ENCODE data around the gene PSG2. TPM values are rescaled to one million over a fixed set of nuclear protein-coding genes. Genes with fewer than 3 reads are reported as not detected.
"Not testable (repeated sequence)": the region's sequence is repeated elsewhere in the genome, so short reads cannot be mapped to it uniquely, and the experiment has no call there.

PSG2 gene
- total RNA-seq, 1 donor from 2014 or later = not detected

GRCh38 chr19:43105496-43105895 is 23.0 kb upstream of the PSG2 start:
- H3K9me3 ChIP-seq = peaks cover 3 to 4% of the 10 kb centered on the region in 2 donors
- no peaks in the 10 kb centered on the region for H3K36me3 ChIP-seq
- no peak overlapping the region for H3K4me3 ChIP-seq
- H3K27me3 ChIP-seq = no peaks in the 10 kb centered on the region
- H3K27ac ChIP-seq = no peak overlapping the region
- no peaks in the 10 kb centered on the region for H3K4me1 ChIP-seq
- no peak for DNase-seq (ENCODE audit: low spot score in 2 of 2)
- no peak for TF ChIP-seq CTCF (IDR thresholded peaks at IDR 0.05)
- intact Hi-C loops (cut with DNase I) = no loop called here

GRCh38 chr19:43104215-43104850 is 21.8 kb upstream of the PSG2 start:
- H3K4me3 ChIP-seq; H3K4me1 ChIP-seq; H3K9me3 ChIP-seq; H3K27me3 ChIP-seq; DNase-seq (ENCODE audit: low spot score in 2 of 2); H3K36me3 ChIP-seq; H3K27ac ChIP-seq; intact Hi-C loops (cut with DNase I): not testable (repeated sequence)

GRCh38 chr19:43101950-43102349 is 19.4 kb upstream of the PSG2 start:
- H3K4me3 ChIP-seq = no peak overlapping the region
- no peaks in the 10 kb centered on the region for H3K27me3 ChIP-seq
- intact Hi-C loops (cut with DNase I) = no loop called here
- H3K36me3 ChIP-seq = no peaks in the 10 kb centered on the region
- no peak for TF ChIP-seq CTCF (IDR thresholded peaks at IDR 0.05)
- H3K9me3 ChIP-seq = peaks cover 3 to 4% of the 10 kb centered on the region in 2 donors
- no peaks in the 10 kb centered on the region for H3K4me1 ChIP-seq
- no peak overlapping the region for H3K27ac ChIP-seq
- DNase-seq (ENCODE audit: low spot score in 2 of 2) = no peak

- H3K4me1 ChIP-seq; intact Hi-C loops (cut with DNase I); DNase-seq (ENCODE audit: low spot score in 2 of 2); H3K27ac ChIP-seq; H3K36me3 ChIP-seq; H3K27me3 ChIP-seq; H3K4me3 ChIP-seq; H3K9me3 ChIP-seq: not testable (repeated sequence)
These were observed 15.9 kb upstream of the PSG2 start for GRCh38 chr19:43098416-43098815.

GRCh38 chr19:43087702-43088340 is 5.3 kb upstream of the PSG2 start:
- intact Hi-C loops (cut with DNase I); H3K4me3 ChIP-seq; H3K27me3 ChIP-seq; H3K36me3 ChIP-seq; H3K27ac ChIP-seq; DNase-seq (ENCODE audit: low spot score in 2 of 2); H3K9me3 ChIP-seq; H3K4me1 ChIP-seq: not testable (repeated sequence)
- TF ChIP-seq CTCF (IDR thresholded peaks at IDR 0.05) = peak in 2 of 3 experiments; percentile 14 to 46

GRCh38 chr19:43085796-43086530 is 3.5 kb upstream of the PSG2 start:
- intact Hi-C loops (cut with DNase I); H3K9me3 ChIP-seq: not testable (repeated sequence)

GRCh38 chr19:43084196-43084832 is 1.8 kb upstream of the PSG2 start:
- H3K4me3 ChIP-seq; H3K27ac ChIP-seq; H3K27me3 ChIP-seq; H3K9me3 ChIP-seq; H3K4me1 ChIP-seq; H3K36me3 ChIP-seq; intact Hi-C loops (cut with DNase I); DNase-seq (ENCODE audit: low spot score in 2 of 2): not testable (repeated sequence)
- TF ChIP-seq CTCF (IDR thresholded peaks at IDR 0.05) = peak in 1 of 3 experiments; percentile 38

More at GRCh38 chr19:43085796-43086530, 3.5 kb upstream of the PSG2 start:
- H3K36me3 ChIP-seq; H3K4me3 ChIP-seq; DNase-seq (ENCODE audit: low spot score in 2 of 2); H3K4me1 ChIP-seq; H3K27ac ChIP-seq; H3K27me3 ChIP-seq: not testable (repeated sequence)

GRCh38 chr19:43083721-43084120 is 1.2 kb upstream of the PSG2 start:
- H3K4me3 ChIP-seq; H3K27me3 ChIP-seq; intact Hi-C loops (cut with DNase I); H3K4me1 ChIP-seq; H3K9me3 ChIP-seq; H3K36me3 ChIP-seq; DNase-seq (ENCODE audit: low spot score in 2 of 2); H3K27ac ChIP-seq: not testable (repeated sequence)
